ENCODE results near the gene CD4. TPM values are rescaled to one million over a fixed set of nuclear protein-coding genes. Genes with fewer than 3 reads are reported as not detected.

The CD4 gene
- total RNA-seq, 1 experiment from 2014 or later = 0.42 TPM

DNA sequence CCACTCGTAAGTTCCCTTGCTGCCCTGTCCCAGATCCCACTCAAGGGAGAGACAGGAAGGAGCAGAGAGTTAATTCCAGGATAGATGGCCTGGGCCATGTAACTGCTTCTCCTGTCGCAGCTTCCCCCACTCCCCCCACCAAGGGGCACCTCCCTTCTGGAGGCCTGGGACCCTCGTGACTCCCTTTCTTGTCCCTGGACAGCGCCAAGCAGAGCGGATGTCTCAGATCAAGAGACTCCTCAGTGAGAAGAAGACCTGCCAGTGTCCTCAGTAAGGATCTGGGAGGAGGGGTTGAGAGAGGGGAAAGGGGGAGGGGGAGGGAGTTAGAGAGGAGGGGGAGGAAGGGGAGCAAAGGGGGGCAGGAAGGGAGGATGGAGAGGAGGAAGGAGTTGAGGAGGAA lies 29.3 kb downstream of the CD4 start (continued):
- TF ChIP-seq, protein P1, sequence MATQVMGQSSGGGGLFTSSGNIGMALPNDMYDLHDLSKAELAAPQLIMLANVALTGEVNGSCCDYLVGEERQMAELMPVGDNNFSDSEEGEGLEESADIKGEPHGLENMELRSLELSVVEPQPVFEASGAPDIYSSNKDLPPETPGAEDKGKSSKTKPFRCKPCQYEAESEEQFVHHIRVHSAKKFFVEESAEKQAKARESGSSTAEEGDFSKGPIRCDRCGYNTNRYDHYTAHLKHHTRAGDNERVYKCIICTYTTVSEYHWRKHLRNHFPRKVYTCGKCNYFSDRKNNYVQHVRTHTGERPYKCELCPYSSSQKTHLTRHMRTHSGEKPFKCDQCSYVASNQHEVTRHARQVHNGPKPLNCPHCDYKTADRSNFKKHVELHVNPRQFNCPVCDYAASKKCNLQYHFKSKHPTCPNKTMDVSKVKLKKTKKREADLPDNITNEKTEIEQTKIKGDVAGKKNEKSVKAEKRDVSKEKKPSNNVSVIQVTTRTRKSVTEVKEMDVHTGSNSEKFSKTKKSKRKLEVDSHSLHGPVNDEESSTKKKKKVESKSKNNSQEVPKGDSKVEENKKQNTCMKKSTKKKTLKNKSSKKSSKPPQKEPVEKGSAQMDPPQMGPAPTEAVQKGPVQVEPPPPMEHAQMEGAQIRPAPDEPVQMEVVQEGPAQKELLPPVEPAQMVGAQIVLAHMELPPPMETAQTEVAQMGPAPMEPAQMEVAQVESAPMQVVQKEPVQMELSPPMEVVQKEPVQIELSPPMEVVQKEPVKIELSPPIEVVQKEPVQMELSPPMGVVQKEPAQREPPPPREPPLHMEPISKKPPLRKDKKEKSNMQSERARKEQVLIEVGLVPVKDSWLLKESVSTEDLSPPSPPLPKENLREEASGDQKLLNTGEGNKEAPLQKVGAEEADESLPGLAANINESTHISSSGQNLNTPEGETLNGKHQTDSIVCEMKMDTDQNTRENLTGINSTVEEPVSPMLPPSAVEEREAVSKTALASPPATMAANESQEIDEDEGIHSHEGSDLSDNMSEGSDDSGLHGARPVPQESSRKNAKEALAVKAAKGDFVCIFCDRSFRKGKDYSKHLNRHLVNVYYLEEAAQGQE (IDR thresholded peaks at IDR 0.05; ENCODE audit: low read depth) = no peak

DNA sequence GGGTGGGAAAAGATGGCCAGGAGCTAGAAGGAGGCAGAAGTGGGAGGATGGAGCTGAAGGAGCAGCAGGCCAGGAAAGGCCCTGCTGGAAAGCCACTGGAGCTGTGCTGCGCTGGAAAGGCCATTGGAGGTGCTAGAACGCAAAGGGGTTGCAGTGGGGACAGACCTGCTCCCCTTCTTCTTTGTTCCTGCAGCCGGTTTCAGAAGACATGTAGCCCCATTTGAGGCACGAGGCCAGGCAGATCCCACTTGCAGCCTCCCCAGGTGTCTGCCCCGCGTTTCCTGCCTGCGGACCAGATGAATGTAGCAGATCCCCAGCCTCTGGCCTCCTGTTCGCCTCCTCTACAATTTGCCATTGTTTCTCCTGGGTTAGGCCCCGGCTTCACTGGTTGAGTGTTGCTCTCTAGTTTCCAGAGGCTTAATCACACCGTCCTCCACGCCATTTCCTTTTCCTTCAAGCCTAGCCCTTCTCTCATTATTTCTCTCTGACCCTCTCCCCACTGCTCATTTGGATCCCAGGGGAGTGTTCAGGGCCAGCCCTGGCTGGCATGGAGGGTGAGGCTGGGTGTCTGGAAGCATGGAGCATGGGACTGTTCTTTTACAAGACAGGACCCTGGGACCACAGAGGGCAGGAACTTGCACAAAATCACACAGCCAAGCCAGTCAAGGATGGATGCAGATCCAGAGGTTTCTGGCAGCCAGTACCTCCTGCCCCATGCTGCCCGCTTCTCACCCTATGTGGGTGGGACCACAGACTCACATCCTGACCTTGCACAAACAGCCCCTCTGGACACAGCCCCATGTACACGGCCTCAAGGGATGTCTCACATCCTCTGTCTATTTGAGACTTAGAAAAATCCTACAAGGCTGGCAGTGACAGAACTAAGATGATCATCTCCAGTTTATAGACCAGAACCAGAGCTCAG lies 30.0 kb downstream of the CD4 start:
- CTCF ChIA-PET = no interaction called here
- no peak overlapping the region for H3K4me2 ChIP-seq (ENCODE audit: low read length)
- no TSS peak for BruUV-seq (replicated peaks)
- ATAC-seq (no peak), DNase-seq (ENCODE audit: low read depth, low spot score) (no peak)
- H3K4me3 ChIP-seq (replicated peaks in 1 of 2; ENCODE audit: low read depth in 1 of 2, low read length in 2 of 2) = no peak overlapping the region
- POLR2A ChIA-PET = interaction anchor here (0.6 kb wide), 1 partner anchor 211 kb away, joined by 5 read pairs; no protein-coding TSS in a partner anchor
- no peak overlapping the region for H3K27ac ChIP-seq (ENCODE audit: low read depth, low read length)
- H3K9ac ChIP-seq (ENCODE audit: low read length) = no peak overlapping the region
- intact Hi-C loops (cut with micrococcal nuclease) = no loop called here
- no peak overlapping the region for H2AFZ ChIP-seq (ENCODE audit: low read depth, low read length, poor library complexity, severe bottlenecking)
- TF ChIP-seq POLR2A (IDR thresholded peaks at IDR 0.05; ENCODE audit: borderline replicate concordance, extremely low read depth, insufficient read depth, insufficient read length) = peak; percentile 16
- TF ChIP-seq, protein P2, sequence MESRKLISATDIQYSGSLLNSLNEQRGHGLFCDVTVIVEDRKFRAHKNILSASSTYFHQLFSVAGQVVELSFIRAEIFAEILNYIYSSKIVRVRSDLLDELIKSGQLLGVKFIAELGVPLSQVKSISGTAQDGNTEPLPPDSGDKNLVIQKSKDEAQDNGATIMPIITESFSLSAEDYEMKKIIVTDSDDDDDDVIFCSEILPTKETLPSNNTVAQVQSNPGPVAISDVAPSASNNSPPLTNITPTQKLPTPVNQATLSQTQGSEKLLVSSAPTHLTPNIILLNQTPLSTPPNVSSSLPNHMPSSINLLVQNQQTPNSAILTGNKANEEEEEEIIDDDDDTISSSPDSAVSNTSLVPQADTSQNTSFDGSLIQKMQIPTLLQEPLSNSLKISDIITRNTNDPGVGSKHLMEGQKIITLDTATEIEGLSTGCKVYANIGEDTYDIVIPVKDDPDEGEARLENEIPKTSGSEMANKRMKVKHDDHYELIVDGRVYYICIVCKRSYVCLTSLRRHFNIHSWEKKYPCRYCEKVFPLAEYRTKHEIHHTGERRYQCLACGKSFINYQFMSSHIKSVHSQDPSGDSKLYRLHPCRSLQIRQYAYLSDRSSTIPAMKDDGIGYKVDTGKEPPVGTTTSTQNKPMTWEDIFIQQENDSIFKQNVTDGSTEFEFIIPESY (IDR thresholded peaks at IDR 0.05; ENCODE audit: extremely low read depth, insufficient replicate concordance, low read length) = no peak
- no peak for TF ChIP-seq ELF1 (IDR thresholded peaks at IDR 0.05; ENCODE audit: borderline replicate concordance, low read depth)
- no peak for TF ChIP-seq ZFX (IDR thresholded peaks at IDR 0.05)
- no peak for TF ChIP-seq JUND (IDR thresholded peaks at IDR 0.05)
- RAD21 ChIA-PET (ENCODE audit: low non-redundant PET in 1 of 2, low total read pairs in 2 of 2, uncharacterized antibody in 2 of 2, unreplicated experiment in 2 of 2) = no interaction called here
- no peaks in the 10 kb centered on the region for H3K9me2 ChIP-seq (ENCODE audit: insufficient read depth)
- no peaks in the 10 kb centered on the region for H3K36me3 ChIP-seq (ENCODE audit: control insufficient read depth in 1 of 2, insufficient read depth in 2 of 2, low read length in 2 of 2)
- H3K27me3 ChIP-seq (ENCODE audit: insufficient read depth, low read length) = peaks cover 6% of the 10 kb centered on the region; the same call in 1 of the 2 replicates
- no peaks in the 10 kb centered on the region for H4K20me1 ChIP-seq (ENCODE audit: insufficient read depth)
- H3K4me1 ChIP-seq (ENCODE audit: control insufficient read depth in 1 of 2, insufficient read depth in 2 of 2, low read length in 2 of 2) = peaks cover 13 to 24% of the 10 kb centered on the region in 2 experiments
- H3K79me2 ChIP-seq (ENCODE audit: insufficient read depth, low read length) = no peaks in the 10 kb centered on the region
- no peaks in the 10 kb centered on the region for H3K9me3 ChIP-seq (ENCODE audit: control insufficient read depth in 1 of 2, insufficient read depth in 1 of 2, low read depth in 1 of 2, low read length in 2 of 2)
